ENCODE data around the gene PPP1R1C.
"Not testable (repeated sequence)": the region's sequence is repeated elsewhere in the genome, so short reads cannot be mapped to it uniquely, and the experiment has no call there.

Gene PPP1R1C, protein sequence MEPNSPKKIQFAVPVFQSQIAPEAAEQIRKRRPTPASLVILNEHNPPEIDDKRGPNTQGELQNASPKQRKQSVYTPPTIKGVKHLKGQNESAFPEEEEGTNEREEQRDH

DNA sequence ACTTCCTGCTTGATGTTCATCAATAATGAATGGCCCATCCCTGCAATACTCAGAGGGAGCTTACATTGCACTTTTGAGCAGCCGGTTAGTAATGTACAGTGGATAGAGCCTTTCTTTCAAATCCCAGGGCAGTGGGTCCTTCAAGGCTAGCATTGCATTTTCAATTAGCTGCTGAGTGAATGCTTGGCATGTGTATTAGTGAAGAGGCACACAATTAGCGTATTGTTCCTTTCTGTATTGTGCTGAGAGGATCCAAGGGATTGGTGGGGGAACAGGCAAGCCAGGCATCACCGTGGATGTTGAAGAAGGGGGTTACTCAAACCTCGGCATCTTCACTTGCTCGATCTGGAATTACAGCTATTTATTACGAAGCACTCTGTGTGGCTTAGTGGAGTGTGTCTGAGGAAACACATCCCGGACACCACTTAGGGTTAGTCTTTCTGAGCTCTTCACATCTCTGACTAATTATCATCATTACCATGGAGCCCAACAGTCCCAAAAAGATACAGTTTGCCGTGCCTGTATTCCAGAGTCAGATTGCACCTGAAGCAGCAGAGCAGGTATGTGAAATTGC lies at the start of gene PPP1R1C:
Gene PPP1R1C (plus strand): TSS at position 222 of the 574 bp plus-strand sequence. CDS start 258 bp downstream, at position 480.
- DNase-seq (ENCODE audit: low read depth): no peak

DNA sequence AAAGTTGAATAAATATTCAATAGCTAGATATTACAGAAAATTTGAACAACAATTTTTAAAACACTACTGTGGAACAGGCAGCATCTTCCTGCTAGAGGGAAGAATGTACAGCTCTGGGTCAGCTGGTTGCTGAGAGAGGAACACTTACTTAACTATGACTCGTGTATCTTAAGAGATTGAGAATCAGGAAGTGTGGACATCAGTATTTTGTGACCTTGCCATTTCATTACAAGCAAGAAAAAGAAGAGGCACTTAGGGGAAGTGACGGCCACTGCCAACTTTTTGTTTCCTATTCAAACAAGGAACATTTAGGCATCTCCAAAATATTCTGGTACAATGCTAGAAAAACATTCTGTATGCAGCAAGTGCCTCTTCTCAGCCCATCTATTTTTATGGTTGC lies 48.2 kb upstream of the PPP1R1C start:
- DNase-seq (ENCODE audit: low read depth): no peak

DNA sequence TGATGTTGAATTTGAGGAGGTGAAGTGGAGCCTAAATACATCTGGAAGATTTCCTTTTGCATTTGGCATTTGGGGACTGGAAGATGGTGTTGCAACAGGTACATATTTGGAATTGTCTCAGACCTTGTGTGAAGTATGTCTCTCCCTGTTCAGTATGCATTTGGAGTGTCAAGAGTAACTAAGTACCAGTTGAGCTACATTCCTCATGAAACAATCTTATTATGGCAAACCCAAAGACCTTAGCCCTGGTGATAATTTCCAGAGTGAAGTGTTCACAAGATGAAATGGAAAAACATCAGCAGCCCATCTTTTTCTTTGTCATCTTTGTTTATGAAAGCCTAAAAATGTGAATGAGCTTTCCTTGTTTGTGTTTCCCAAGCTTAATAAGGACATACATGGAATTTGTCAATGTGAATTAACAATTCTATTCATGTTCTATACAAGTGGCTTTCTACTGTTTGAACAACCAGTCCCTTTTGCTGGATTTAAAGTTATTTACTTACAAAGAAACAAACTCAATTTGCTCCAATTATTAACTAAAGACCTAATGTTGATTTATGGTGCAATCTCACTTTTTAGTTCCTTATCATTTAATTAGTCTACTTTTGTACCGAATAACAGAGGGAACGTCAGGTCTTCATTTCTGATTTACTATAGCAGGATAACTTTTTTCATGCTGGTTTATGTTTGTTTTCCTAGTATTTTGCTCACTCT lies 42.1 kb upstream of the PPP1R1C start:
- no peak for DNase-seq (ENCODE audit: low read depth)

DNA sequence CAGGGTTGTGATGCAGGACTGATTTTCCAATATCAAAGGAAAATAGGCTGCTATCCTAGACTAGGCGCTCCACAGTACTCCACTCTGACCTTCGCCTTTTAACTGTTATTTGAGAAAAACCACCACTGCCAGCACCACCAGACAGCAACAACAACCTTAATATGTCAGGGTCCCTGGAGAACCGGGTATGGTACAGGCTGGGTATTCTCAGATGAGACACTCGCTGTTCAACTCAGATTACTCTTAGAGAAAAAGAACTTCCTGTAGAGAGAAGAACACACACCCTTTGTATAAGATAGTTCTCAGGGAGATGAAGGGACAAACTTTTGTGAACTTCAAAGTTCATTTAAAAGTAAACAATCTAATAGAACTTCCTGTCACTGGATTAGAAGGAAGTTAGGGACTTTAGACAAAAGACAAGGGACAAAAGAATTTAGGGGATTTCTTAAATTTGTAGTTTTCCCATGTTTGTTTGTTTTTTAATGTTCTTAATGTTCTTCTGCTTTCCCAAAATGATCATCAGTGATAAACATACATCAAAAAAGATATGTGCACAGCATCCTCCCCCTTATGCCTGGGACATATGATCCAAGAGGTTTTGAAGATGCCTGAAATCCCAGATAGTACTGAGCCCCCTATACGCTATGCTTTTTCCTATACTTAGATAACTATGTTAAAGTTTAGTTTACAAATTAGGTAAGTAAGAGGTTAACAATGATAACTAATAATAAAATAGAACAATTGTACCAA lies 41.3 kb upstream of the PPP1R1C start:
- DNase-seq (ENCODE audit: low read depth): no peak

DNA sequence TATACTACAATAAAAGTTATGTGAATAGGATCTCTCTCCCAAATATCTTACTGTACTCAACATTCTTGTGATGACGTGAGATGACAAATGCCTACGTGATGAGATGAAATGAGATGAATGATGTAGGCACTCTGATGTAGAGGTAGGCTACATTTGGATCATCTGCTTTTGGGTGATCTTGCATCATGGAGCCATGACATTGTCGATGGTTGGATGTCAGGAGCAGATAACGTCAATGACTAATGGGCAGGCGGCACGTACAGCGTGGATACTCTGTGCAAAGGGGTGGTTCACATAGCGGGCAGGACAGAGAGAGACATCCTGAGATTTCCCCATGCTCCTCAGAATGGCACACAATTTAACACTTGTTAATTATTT lies 40.8 kb upstream of the PPP1R1C start:
- DNase-seq (ENCODE audit: low read depth): no peak

DNA sequence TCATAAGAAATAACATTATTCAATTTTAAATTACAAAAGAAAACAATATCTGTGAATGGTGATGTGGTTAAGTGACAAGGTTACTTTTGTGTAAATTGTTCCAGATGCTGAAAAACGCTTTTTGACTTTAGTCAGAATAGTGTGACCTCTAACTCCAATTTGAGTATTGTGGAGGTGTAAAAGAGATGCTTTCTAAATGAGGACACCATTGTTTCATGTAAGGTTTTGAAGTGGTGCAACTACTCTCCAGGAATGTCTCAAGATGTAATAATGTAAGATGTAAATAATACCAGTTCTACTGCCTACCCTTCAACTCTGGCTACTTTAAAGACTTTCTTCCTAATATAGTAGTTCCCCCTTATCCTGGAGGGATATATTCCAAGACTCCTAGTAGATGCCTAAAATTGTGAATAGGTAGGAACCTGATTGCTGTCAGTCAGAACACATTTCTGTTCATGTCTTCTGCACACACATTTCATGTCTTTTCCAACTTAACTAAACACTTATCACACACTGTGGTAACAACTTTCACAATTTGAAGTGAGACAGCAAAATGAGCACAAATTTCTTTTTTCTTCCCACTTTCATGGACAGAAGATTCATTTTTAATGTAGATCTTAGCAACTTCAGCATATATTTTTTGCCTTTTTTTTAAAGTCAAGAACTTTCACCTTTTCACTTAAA lies 39.1 kb upstream of the PPP1R1C start:
- DNase-seq (ENCODE audit: low read depth): no peak

DNA sequence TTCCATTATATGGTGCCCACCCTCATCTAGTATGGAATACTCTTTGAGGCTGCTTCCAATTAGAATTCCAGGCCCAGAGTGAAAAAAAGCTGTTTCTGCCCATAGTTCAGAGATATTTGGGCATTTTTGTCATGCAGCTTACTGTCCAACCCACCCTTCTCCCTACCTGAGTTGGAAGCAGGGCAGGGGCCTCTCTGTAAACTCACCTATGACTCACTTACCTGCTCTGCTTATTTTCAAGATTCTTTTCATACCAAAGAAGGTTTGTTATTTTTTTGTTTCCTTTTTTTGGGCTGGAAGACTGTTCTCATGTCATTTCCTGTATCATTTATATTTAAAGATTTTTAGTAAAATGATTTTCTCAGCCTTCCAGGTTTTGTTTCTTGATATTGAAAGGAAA lies 38.4 kb upstream of the PPP1R1C start:
- no peak for DNase-seq (ENCODE audit: low read depth)

DNA sequence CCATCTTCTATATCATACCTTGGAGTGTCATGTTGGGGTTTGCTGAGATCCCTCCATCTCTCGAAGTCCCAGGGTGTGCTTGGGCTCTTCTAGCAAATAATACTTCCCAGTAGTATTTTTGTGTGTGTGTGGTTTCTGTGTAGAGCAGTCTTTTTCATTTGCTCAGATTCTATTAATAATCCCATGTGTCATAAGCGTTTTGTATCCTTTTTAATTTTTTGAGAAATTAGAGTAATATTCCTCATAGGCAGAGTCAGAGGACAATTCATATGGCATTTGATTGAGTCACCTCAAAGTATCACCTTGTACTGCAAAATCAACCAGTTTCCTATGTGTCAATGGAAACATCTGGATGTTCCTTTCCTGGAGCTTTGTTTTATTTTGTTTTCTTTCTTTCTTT lies 37.4 kb upstream of the PPP1R1C start:
- DNase-seq (ENCODE audit: low read depth): no peak

DNA sequence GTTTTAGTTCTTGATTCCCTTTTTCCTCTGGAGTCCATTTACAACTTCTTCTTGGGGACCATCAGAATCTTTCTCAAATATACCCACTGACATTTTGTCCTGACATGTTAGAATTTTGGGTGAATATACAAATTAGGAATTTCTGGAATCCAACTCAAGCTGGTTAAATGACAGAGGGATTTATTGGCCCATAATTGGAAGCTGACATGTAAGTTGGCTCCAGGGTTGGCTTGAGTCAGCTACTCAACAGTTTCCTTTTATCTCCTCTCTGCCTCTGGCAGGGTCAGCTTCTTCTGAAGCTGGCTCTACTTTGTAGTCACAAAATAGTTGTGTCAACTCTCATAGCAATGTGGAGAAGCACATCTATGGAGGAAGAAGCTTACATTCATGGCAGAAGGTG lies 36.6 kb upstream of the PPP1R1C start:
- DNase-seq (ENCODE audit: low read depth): no peak

DNA sequence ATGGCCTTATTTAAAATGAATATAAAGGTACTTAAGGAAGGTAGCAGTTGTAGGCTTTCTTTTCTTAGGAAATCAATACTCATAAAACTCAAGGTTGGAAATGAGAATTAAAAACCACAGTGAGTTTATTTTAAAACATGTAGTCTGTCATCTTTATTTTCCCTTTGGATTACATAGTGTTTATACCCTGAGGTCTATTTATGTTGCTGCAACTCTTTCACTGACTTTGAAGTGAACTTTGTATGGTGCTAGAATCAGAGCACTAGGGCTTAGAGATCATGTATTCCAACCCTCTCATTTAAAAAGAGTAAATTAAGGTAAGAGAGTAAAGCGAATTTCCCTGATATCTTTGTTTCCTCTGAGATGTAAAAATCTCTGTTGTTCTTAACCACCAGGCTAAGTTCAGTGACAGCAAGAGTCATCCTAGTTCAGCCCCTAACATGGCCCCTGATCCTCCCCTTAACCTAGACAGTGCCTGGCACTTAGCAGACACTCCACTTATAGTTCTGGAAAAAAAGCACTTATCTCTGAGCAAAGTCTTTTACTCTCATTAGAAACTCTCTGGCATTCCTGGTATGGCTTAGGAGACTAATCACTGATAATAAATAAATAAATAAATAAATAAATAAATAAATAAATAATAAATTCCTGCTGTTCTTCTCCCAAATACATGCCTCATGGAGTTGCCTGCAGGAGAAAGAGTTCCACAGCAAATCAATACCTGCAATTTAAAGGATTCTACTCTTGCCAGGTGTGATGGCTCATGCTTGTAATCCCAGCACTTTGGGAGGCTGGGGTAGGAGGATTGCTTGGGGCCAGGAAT lies 33.0 kb upstream of the PPP1R1C start:
- DNase-seq (ENCODE audit: low read depth): no peak

DNA sequence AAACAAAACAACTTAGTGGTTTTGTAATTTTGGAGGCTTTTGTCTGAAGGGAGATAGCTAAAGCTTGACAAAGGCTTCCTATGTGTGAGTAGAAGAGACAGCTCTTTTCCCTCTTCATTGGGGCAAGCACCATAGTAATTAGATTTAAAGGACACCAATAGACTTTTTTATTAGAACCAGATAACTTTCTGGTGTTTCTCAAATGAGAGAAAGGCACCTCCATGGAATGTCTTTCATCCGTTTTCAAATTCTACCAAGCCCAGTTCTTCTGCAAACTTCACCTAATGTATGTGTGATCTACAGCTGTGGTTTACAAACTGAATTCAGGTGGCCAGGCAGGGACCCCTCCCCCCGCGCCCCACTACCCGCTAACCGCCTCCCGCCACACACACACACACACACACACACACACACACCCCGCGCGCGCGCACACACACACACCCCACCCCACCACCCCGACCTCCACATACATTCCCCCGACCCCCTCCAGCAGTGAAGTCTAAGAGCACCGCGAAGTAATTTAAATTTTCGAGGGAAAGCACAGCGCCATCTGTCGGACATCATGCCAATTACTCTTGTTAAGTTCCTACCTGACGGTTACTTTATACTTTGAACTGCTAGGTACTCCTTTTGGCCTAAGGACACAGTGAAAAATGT lies 31.6 kb upstream of the PPP1R1C start:
- peak; percentile 49 for DNase-seq (ENCODE audit: low read depth)

DNA sequence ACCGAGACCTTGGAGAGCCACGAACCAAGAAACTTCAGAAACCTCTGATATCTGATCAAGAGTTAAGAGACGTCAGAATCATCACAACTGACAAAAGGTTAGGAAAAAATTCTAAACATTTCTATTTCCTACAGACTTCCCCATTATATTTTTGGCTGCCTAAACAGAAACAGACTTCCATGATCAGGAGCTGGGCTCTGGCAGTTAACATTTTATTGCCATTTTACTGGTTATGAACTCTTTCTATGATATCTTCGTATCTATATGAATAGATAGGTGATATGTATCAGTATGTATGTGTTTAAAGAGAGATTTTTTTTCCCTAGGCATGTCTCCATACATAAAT lies 31.1 kb upstream of the PPP1R1C start:
- DNase-seq (ENCODE audit: low read depth): no peak

DNA sequence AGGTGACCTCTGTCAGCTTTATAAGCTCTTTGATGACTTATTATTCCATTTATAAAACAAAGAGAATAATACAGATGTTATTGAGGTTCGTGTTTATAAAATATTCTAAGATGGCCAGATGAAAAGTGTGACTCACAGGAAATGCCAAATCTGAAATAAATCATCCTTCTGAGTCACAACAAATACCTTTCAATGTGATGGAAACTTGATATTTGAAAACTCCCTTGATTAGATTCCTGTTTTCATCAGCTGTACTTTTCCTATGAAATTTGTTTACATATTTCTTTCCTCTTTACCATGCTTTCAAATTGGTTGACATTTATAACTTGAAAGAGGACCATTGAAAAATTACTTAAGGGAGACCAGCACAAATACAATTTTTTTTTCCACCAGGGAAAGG lies 30.6 kb upstream of the PPP1R1C start:
- DNase-seq (ENCODE audit: low read depth): no peak

DNA sequence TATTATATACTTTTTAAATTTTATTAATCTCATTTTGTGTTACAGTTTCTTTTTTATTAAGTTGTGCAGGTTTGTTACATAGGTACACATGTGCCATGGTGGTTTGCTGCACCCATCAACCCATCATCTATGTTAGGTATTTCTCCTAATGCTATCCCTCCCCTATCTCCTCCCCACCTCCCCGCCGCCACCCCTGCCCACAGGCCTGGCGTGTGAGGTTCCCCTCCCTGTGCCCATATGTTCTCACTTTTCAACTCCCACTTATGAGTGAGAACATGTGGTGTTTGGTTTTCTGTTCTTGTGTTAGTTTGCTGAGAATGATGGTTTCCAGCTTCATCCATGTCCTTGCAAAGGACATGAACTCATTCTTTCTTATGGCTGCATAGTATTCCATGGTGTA lies 29.8 kb upstream of the PPP1R1C start:
- not testable (repeated sequence) for DNase-seq (ENCODE audit: low read depth)

DNA sequence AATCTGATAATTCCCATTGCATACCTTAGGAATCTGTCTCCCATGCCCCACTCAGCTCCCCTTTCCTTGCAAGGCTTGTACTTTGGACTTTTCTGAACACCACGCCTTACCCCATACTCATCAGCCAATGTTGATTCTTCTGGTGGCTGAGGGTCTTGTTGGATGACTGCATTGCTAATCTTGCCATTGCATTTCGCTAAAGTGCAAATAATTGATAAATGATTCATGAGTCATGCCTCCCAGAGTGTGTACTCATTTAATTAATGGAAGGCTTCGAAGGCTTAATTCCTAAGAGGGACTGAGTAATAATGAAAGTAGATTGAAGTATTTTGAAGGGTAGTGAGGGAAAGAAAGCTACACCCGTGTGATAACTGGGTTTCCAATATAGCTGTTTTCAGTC lies 28.0 kb upstream of the PPP1R1C start:
- DNase-seq (ENCODE audit: low read depth): no peak

DNA sequence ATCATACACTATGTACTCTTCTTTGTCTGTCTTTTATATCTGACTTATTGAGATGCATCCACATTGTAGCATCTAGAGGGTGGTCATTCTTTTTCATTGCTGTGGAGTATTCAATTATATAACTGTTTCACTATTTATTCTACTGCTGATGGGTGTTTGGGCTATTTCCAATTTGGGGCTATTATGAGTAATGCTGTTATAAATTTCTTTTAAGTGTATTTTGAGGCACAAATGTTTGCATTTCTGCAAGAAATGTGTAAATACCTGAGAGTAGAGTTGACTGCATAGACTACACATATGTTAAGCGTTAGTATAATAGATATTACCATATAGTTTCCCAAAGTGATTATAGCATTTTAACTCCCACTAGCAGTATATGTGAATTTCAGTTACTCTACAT lies 26.9 kb upstream of the PPP1R1C start:
- no peak for DNase-seq (ENCODE audit: low read depth)

DNA sequence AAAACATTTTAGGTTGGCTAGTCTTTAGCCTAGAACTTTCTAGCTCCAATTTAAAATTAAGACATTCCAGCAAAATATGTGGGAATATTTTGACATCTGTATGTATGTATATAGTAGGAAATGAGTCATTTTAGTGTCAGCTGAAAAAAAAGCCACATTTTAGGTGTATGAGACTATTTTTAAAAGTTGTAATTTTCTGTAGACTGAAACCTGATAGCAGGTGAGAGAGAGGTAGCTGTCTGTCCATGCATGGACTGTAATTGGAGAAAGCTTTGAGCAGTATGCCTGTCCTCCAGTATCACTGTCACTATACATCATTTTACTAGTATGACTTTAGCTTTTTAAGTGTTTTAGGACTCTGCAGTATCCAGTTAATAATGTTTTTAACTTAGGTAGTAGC lies 26.1 kb upstream of the PPP1R1C start:
- no peak for DNase-seq (ENCODE audit: low read depth)

DNA sequence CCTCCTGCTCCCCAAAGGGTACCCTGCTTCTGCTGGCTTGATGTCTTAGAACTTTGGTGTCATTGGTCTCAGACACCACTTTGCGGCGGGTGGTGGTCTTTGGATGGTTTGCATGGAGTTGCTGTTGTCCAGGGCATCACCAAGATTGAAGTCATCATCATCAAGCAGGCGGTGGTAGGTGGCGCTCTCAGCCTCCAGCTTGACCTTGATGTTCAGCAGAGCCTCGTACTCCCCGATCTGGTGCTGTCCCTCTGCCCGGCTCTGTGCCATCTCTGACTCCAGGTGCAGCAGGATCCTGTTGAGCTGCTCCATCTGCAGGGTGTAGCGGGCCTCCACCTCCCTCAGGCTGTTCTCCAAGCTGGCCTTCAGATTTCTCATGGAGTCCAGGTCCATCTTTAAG lies 24.5 kb upstream of the PPP1R1C start:
- DNase-seq (ENCODE audit: low read depth): not testable (repeated sequence)

DNA sequence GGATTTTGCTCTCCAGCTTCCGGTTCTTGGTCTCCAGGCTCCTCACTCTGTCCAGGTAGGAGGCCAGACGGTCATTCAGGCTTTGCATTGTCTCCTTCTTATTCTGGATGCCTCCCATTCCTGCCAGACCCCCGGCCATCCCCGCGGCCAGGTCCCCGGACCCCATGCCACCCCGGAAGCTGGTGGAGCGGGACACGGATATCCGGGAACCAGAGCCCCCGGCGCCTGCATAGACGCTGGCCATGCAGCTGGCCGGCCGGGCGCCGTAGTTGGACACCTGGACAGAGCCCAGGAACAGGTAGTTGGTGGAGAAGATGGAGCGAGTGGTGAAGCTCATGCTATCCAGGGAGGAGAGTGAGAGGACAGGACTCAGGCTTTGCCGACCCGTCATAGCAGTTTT lies 23.5 kb upstream of the PPP1R1C start:
- no peak for DNase-seq (ENCODE audit: low read depth)

DNA sequence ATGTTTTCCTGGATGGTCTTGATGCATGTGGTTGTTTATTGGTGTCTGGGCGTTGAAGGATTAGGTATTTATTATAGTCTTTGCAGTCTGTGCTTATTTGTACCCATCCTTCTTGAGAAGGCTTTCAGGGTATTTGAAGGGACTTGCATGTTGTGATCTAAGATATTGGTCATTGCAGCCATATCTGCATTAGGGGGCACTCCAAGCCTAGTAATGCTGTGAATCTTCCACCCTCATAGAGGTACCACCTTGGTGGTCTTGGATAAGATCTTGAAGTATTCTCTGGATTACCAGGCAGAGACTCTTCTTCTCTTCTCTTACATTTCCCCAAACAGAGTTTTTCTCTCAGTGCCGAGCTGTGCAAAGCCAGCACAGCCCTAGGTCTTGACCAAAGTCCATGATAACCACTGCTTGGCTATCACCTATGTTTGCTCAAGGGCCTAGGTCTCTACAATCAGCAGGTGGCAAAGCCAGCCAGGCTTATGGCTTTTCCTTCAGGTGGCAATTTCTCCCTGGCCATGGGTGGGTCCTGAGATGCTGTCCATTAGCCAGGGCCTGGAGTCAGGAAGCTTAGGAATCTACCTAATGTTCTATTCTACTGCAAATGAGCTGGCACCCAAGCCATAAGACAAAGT lies 15.4 kb upstream of the PPP1R1C start:
- no peak for DNase-seq (ENCODE audit: low read depth)

DNA sequence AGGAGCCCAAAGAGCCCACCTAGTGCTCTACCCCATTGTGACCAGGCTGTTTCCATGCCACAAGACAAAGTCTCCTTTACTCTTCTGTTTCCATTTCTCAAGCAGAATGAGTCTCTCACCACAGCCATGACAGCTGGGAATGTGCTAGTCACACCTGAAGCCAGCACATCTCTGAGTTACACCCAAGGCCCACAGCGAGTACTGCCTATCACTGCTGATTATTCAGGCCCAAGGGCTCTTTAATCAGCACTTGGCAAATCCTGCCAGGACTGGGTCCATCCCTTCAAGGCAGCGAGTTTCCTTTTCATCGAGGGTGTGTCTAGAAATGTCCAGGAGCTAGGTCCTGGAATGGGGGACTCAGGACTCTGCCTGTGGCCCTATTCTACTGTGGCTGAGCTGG lies 14.6 kb upstream of the PPP1R1C start:
- no peak for DNase-seq (ENCODE audit: low read depth)

Data from activated T-cell treated with anti-CD3 and anti-CD28 coated beads for 1 hour (primary cell).